ENCODE measurements around the gene DYNAP. TPM values are rescaled to one million over a fixed set of nuclear protein-coding genes. Genes with fewer than 3 reads are reported as not detected.

DYNAP gene
- total and polyA plus RNA-seq, 2 of the 13 experiments (the other 11 are each of a cell fraction or from before 2014, with no cell fraction given): not detected

DNA sequence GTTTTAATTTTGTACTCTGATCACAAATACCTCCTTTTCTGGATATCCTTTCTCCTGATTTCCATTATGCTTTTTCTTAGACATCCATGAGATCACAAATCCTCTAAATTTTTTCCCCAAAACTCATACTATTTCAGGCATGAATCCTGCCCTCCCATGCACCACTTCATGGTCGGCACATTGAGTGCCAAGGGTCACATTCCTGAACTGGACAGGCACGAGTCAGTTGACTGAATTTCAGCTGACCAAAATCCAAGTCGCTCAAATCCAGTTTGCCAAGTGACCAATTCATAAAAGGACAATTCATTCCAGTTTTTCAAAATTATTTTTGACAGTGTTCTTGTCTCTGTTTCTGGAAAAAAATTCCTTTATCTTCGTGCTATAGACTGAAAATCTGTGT is 22.1 kb downstream of the DYNAP start:
- no peak overlapping the region for H3K4me3 ChIP-seq (replicated peaks in 1 of 3; ENCODE audit: insufficient read depth in 1 of 3, low read depth in 2 of 3, low read length in 3 of 3)
- in situ Hi-C loops (cut with HindIII; ENCODE audit: extremely low pct_ligation_motif_present, low pct_unique_long_range_greater_than_20kb): no loop called here
- H3K9ac ChIP-seq (ENCODE audit: insufficient read depth, low read depth, low read length): no peak overlapping the region
- BruUV-seq (replicated peaks): no TSS peak
- no peak overlapping the region for H3K4me2 ChIP-seq (ENCODE audit: low read depth, low read length)
- DNase-seq (ENCODE audit: low spot score) (no peak), FAIRE-seq (no peak), ATAC-seq (no peak)
- intact Hi-C loops (cut with micrococcal nuclease; ENCODE audit: unreplicated experiment): no loop called here
- no peaks in the 10 kb centered on the region for H4K20me1 ChIP-seq (ENCODE audit: insufficient read depth, low read length)
- ChIA-PET CTCF (ENCODE audit: low intra/inter-chr PET ratio, low total read pairs) (no interaction called here), POLR2A (no interaction called here)
- H3K9me3 ChIP-seq (ENCODE audit: low read length): no peaks in the 10 kb centered on the region
- H3K27me3 ChIP-seq (ENCODE audit: control insufficient read depth in 1 of 2, insufficient read depth in 2 of 2, low read length in 2 of 2): no peaks in the 10 kb centered on the region
- H3K79me2 ChIP-seq (ENCODE audit: insufficient read depth, low read length): no peaks in the 10 kb centered on the region
- 0% methylated on average over 4 of the region's 4 CpGs for WGBS (ENCODE audit: low lambda C conversion rate)
- H3K4me1 ChIP-seq (ENCODE audit: insufficient read depth, low read length): peaks cover 3% of the 10 kb centered on the region; the same call in 1 of the 2 replicates
- H3K36me3 ChIP-seq (replicated peaks in 1 of 2; ENCODE audit: control insufficient read depth in 1 of 2, insufficient read depth in 2 of 2, low read length in 2 of 2): no peaks in the 10 kb centered on the region
- no peak overlapping the region for H3K27ac ChIP-seq (ENCODE audit: extremely low read length, insufficient read depth, low read length)
- no peak overlapping the region for H2AFZ ChIP-seq (ENCODE audit: low read length)
- TF ChIP-seq ZNF333 (CRISPR knock-in tag; IDR thresholded peaks at IDR 0.05; ENCODE audit: borderline replicate concordance) (no peak), ZNF674 (CRISPR knock-in tag; IDR thresholded peaks at IDR 0.05; ENCODE audit: low read depth) (no peak), CSRNP2 (CRISPR knock-in tag; conservative IDR thresholded peaks at IDR 0.05; ENCODE audit: low read depth) (no peak), ZKSCAN1 (IDR thresholded peaks at IDR 0.05; ENCODE audit: low read length) (no peak), XBP1 (CRISPR knock-in tag; IDR thresholded peaks at IDR 0.05) (no peak), ZNF652 (CRISPR knock-in tag; IDR thresholded peaks at IDR 0.05; ENCODE audit: borderline replicate concordance, low read depth) (no peak), MYC (CRISPR knock-in tag; IDR thresholded peaks at IDR 0.05; ENCODE audit: borderline replicate concordance) (no peak), TCF7L2 (IDR thresholded peaks at IDR 0.05; ENCODE audit: low read depth, low read length) (no peak), ZKSCAN8 (CRISPR knock-in tag; IDR thresholded peaks at IDR 0.05; ENCODE audit: borderline replicate concordance) (no peak)
- TF ChIP-seq, protein P1, sequence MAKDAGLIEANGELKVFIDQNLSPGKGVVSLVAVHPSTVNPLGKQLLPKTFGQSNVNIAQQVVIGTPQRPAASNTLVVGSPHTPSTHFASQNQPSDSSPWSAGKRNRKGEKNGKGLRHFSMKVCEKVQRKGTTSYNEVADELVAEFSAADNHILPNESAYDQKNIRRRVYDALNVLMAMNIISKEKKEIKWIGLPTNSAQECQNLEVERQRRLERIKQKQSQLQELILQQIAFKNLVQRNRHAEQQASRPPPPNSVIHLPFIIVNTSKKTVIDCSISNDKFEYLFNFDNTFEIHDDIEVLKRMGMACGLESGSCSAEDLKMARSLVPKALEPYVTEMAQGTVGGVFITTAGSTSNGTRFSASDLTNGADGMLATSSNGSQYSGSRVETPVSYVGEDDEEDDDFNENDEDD (CRISPR knock-in tag; IDR thresholded peaks at IDR 0.05; ENCODE audit: borderline replicate concordance): no peak
- TF ChIP-seq, protein P2, sequence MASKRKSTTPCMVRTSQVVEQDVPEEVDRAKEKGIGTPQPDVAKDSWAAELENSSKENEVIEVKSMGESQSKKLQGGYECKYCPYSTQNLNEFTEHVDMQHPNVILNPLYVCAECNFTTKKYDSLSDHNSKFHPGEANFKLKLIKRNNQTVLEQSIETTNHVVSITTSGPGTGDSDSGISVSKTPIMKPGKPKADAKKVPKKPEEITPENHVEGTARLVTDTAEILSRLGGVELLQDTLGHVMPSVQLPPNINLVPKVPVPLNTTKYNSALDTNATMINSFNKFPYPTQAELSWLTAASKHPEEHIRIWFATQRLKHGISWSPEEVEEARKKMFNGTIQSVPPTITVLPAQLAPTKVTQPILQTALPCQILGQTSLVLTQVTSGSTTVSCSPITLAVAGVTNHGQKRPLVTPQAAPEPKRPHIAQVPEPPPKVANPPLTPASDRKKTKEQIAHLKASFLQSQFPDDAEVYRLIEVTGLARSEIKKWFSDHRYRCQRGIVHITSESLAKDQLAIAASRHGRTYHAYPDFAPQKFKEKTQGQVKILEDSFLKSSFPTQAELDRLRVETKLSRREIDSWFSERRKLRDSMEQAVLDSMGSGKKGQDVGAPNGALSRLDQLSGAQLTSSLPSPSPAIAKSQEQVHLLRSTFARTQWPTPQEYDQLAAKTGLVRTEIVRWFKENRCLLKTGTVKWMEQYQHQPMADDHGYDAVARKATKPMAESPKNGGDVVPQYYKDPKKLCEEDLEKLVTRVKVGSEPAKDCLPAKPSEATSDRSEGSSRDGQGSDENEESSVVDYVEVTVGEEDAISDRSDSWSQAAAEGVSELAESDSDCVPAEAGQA (IDR thresholded peaks at IDR 0.05; ENCODE audit: low read depth): no peak
- TF ChIP-seq, protein P2 (CRISPR knock-in tag; IDR thresholded peaks at IDR 0.05; ENCODE audit: borderline replicate concordance): no peak
